Lower leg skin (tissue), 4 donors: ENCODE data around the gene TFPI. TPM values are rescaled to one million over a fixed set of nuclear protein-coding genes. Genes with fewer than 3 reads are reported as not detected.
"Not testable (repeated sequence)": the region's sequence is repeated elsewhere in the genome, so short reads cannot be mapped to it uniquely, and the experiment has no call there.

Experiments used
- DNase-seq, 2 donors: peaks; one replicate each; pipeline ENCODE4 v3.0.0-alpha.2; 2019; ENCODE audit warnings: low spot score in 2 of 2
- H3K4me3 ChIP-seq: fragments of 200-600 bp; sonication (generic); 2 replicates; pipeline ENCODE4 v1.5.1; 2017; ENCODE audit warnings: mild to moderate bottlenecking, low read depth; ENCODE audit not compliant: poor library complexity, severe bottlenecking
- CTCF ChIP-seq, 3 donors: fragments of 450-650 bp; IDR thresholded peaks; one replicate each; pipeline ENCODE4 v1.5.1; 2016; ENCODE audit warnings: antibody characterized with exemption in 3 of 3, mild to moderate bottlenecking in 3 of 3, moderate library complexity in 2 of 3
- POLR2A ChIP-seq, 2 donors: fragments of 450-650 bp; IDR thresholded peaks; one replicate each; pipeline ENCODE4 v1.6.1; 2016 to 2017; ENCODE audit warnings: antibody characterized with exemption in 2 of 2, mild to moderate bottlenecking in 1 of 2, moderate library complexity in 1 of 2
- WGBS, 2 donors: methylation state at CpG; one replicate each; pipeline ENCODE4 v1.1.5; 2018; 5-methylcytosine and 5-hydroxymethylcytosine counted together
- intact Hi-C: fragments of 100-400 bp; cut with DNase I; formaldehyde crosslinking; loops from one replicate; pipeline ENCODE4 v1.15.0; 2023; ENCODE audit warnings: low total_unique reads
- total RNA-seq, 4 donors: library from RNA; depleted of rRNA; stranded (reverse); fragments of >200 nt; gene quantifications; one replicate each; pipeline ENCODE4 v1.1.0, GENCODE V29; 2016

Gene TFPI
- total RNA-seq, 4 donors from 2014 or later, result 15.6 to 28.4 (median 16.0) TPM

DNA sequence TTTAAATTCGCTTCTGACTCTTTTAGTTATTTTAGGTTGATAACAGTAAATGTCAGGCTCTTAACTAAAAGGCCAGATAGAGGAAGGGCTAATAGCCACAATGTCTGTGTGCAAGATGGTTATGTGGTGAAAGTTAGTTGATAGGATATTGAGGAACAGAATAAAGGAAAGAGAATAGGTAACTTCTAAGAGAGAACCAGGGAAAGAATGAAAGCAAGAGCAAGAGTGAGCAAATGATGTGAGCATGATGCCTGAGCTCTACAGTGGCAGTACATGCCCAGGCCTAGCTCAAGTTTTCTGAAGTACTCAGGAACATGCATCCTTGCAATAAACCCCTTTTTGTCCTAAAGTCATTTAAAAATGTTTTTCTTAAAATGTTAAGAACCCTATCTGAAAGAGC, 12.5 kb upstream of the TFPI start:
- TF ChIP-seq CTCF (IDR thresholded peaks at IDR 0.05) (no peak), POLR2A (IDR thresholded peaks at IDR 0.05) (no peak)
- DNase-seq, result no peak
- 81 to 94% methylated on average over 1 of the region's 1 CpG for WGBS, 2 donors
- intact Hi-C loops, result no loop called here
- H3K4me3 ChIP-seq, result no peak overlapping the region

- H3K4me3 ChIP-seq, result no peak overlapping the region
- no peak for TF ChIP-seq CTCF (IDR thresholded peaks at IDR 0.05)
- TF ChIP-seq POLR2A (IDR thresholded peaks at IDR 0.05), result no peak
- intact Hi-C loops, result no loop called here
- DNase-seq, result no peak
Measured at GRCh38 chr2:187566266-187566665, 12.0 kb upstream of the TFPI start.

DNA sequence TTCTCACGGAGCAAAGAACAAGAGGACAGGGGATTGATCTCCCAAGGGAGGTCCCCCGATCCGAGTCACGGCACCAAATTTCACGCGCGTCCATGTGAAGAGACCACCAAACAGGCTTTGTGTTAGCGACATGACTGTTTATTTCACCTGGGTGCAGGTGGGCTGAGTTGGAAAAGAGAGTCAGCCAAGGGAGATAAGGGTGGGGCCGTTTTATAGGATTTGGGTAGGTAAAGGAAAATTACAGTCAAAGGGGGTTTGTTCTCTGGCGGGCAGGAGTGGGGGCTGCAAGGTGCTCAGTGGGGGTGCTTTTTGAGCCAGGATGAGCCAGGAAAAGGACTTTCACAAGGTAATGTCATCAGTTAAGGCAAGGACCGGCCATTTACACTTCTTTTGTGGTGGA, 11.4 kb upstream of the TFPI start:
- 92 to 97% methylated on average over 10 to 11 of the region's 11 CpGs for WGBS, 2 donors
- H3K4me3 ChIP-seq, DNase-seq, intact Hi-C loops: not testable (repeated sequence)

GRCh38 chr2:187556493-187556892, 2.3 kb upstream of the TFPI start:
- H3K4me3 ChIP-seq, DNase-seq, intact Hi-C loops: not testable (repeated sequence)
- 94 to 96% methylated on average over 12 to 19 of the region's 31 CpGs for WGBS, 2 donors

GRCh38 chr2:187554704-187555082, 458 bp upstream of the TFPI start:
- H3K4me3 ChIP-seq, result no peak overlapping the region
- DNase-seq, result no peak
- WGBS, 2 donors, result 39 to 56% methylated on average over 2 of the region's 2 CpGs
- TF ChIP-seq POLR2A (IDR thresholded peaks at IDR 0.05) (no peak), CTCF (IDR thresholded peaks at IDR 0.05) (no peak)
- intact Hi-C loops, result no loop called here

DNA sequence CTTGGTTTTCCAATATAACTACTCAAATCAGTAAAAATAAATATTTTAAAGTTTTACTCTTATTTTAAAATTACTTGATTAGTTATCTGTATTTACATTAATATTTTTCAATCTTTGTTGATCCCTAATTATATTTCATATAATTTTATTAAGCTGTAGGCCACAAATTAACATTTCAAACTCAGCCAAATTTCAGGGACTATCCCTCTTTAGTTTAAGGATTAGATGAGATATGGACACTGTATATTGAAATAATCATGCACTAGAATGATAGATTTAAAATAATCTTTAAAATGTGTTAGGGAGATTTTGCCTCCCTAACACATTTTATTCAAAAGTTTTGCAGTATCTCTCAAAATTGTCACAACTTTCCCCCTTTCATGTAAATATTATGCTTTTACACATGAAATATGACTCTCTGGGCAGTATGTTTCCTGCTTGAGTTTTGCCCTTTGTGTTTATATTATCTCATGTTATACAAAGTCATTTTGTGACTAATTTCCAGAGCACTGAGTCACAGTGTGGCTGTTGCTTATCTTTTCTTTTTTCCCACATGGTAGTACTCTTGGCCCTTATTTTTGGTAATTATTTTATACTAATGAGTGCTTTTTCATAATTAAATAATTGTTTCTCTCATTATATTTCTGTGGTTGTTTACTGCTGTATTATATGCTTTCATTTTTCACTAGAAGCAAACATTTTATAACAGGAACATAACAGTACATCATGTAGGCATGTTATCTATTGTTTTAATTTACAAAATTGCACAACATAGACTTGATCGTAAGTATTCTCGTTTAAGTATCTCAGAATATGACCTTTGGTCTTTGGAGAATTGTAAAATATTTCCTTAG, 1.2 kb downstream of the TFPI start:
- intact Hi-C loops, result no loop called here
- no peak for DNase-seq
- peak overlapping the region; percentile 6 for H3K4me3 ChIP-seq
- WGBS, 2 donors, result 38 to 46% methylated on average over 2 of the region's 2 CpGs
- no peak for TF ChIP-seq CTCF (IDR thresholded peaks at IDR 0.05)
- no peak for TF ChIP-seq POLR2A (IDR thresholded peaks at IDR 0.05)

DNA sequence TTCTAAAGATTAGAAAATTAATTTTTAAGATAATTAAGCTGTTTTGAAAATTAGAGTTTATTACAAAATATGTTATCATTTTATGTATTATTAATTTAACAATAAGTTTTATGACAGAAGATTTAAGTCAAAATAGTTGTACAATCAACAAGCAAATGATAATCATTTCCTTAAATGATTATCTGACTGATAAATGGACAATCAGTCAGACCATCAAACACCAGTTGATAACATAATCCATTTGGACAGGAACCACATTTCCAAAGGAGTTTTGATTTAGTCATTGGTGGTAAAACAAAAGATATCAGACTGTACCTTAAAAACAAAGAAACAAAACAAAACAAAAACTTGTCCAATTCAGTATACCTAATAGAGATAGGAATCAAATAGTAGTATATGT, 1.9 kb downstream of the TFPI start:
- DNase-seq, result no peak
- TF ChIP-seq POLR2A (IDR thresholded peaks at IDR 0.05) (no peak), CTCF (IDR thresholded peaks at IDR 0.05) (no peak)
- intact Hi-C loops, result no loop called here
- no peak overlapping the region for H3K4me3 ChIP-seq
